Panc1 (cell line): ENCODE results near the gene PYHIN1.

ENCODE experiments used
- POLR2AphosphoS5 ChIP-seq: IDR thresholded peaks from 2 replicates; pipeline ENCODE4 v1.6.1; 2012; ENCODE audit warnings: mild to moderate bottlenecking, low read depth, low read length, moderate library complexity
- TF ChIP-seq, protein P1 (sequence below): fragments of 450-650 bp; IDR thresholded peaks from 2 replicates; pipeline ENCODE4 v1.5.1; 2017; ENCODE audit warnings: mild to moderate bottlenecking

DNA sequence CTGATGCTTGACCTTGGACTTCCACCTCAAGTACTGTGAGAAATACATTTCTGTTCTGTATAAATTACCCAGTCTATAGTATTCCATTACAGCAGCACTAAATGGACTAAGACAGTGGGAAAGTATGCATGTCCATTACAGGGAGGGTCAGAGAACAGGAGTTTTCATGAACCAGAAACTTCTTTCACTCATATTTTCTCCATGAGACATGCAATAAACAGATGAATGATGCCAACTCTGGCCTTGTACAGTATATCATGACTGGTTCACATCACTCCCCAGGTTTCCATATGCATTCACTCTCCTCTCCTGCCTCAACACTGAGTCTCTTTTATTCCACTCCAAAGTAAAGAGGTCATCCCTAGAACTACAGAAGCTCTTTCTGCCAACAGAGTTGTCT lies 73.8 kb downstream of the PYHIN1 start:
- TF ChIP-seq, protein P1, sequence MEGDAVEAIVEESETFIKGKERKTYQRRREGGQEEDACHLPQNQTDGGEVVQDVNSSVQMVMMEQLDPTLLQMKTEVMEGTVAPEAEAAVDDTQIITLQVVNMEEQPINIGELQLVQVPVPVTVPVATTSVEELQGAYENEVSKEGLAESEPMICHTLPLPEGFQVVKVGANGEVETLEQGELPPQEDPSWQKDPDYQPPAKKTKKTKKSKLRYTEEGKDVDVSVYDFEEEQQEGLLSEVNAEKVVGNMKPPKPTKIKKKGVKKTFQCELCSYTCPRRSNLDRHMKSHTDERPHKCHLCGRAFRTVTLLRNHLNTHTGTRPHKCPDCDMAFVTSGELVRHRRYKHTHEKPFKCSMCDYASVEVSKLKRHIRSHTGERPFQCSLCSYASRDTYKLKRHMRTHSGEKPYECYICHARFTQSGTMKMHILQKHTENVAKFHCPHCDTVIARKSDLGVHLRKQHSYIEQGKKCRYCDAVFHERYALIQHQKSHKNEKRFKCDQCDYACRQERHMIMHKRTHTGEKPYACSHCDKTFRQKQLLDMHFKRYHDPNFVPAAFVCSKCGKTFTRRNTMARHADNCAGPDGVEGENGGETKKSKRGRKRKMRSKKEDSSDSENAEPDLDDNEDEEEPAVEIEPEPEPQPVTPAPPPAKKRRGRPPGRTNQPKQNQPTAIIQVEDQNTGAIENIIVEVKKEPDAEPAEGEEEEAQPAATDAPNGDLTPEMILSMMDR = no peak
- TF ChIP-seq POLR2AphosphoS5 = no peak
